Effector CD8-positive, alpha-beta T cell (primary cell): ENCODE data around the gene ODAD4.
A peak's percentile ranks its signal among the peaks of the same experiment; 100 is the strongest.
"Not testable (repeated sequence)": the region's sequence is repeated elsewhere in the genome, so short reads cannot be mapped to it uniquely, and the experiment has no call there.

Source experiments
- DNase-seq: peaks from one replicate; lab custom pipeline; 2025; lab: John Stamatoyannopoulos, UW

The ODAD4 gene

GRCh38 chr17:41913798-41914197 is 16.6 kb upstream of the ODAD4 start:
- DNase-seq, result no peak

GRCh38 chr17:41914358-41914766 is 16.1 kb upstream of the ODAD4 start:
- no peak for DNase-seq

- DNase-seq, result no peak
Observed at GRCh38 chr17:41915020-41915419, 15.4 kb upstream of the ODAD4 start.

GRCh38 chr17:41915566-41915965 is 14.9 kb upstream of the ODAD4 start:
- DNase-seq, result no peak

GRCh38 chr17:41917192-41917591 is 13.2 kb upstream of the ODAD4 start:
- no peak for DNase-seq

- peak; percentile 25 for DNase-seq
Observed at GRCh38 chr17:41917679-41918313, 12.6 kb upstream of the ODAD4 start.

- DNase-seq, result peak; percentile 94
Observed at GRCh38 chr17:41918314-41919164, 11.9 kb upstream of the ODAD4 start, which contains the start of gene ACLY. Gene ACLY (minus strand): TSS chr17:41918951. CDS start chr17:41913873, 5,078 bp downstream.

GRCh38 chr17:41919165-41919817 is 11.1 kb upstream of the ODAD4 start:
- DNase-seq, result peak; percentile 18

GRCh38 chr17:41919840-41920579 is 10.4 kb upstream of the ODAD4 start:
- no peak for DNase-seq

GRCh38 chr17:41920580-41920955 is 9.8 kb upstream of the ODAD4 start:
- DNase-seq, result no peak

GRCh38 chr17:41925991-41926590 is 4.3 kb upstream of the ODAD4 start:
- no peak for DNase-seq

GRCh38 chr17:41928693-41929251 is 1.6 kb upstream of the ODAD4 start:
- no peak for DNase-seq

GRCh38 chr17:41930833-41931156 is 378 bp downstream of the ODAD4 start:
- not testable (repeated sequence) for DNase-seq

GRCh38 chr17:41931715-41932114 is 1.3 kb downstream of the ODAD4 start:
- not testable (repeated sequence) for DNase-seq

GRCh38 chr17:41932816-41933389 is 2.5 kb downstream of the ODAD4 start:
- no peak for DNase-seq

- no peak for DNase-seq
Observed at GRCh38 chr17:41935641-41936040, 5.2 kb downstream of the ODAD4 start.

GRCh38 chr17:41937970-41938954 is 7.8 kb downstream of the ODAD4 start:
- no peak for DNase-seq

GRCh38 chr17:41939044-41939692 is 8.8 kb downstream of the ODAD4 start:
- DNase-seq, result no peak

GRCh38 chr17:41939693-41940090 is 9.3 kb downstream of the ODAD4 start:
- DNase-seq, result no peak
